Endothelial cell (in vitro differentiated cells): Measurements from ENCODE around the gene AGBL3. TPM values are rescaled to one million over a fixed set of nuclear protein-coding genes. Genes with fewer than 3 reads are reported as not detected.

Source experiments
- DNase-seq: peaks from one replicate; pipeline ENCODE4 v3.0.0; 2021; ENCODE audit warnings: low spot score
- H3K27ac Mint-ChIP-seq: one replicate; pipeline ENCODE4 v1.8.0; 2021; ENCODE audit warnings: mixed read lengths, inconsistent platforms; ENCODE audit not compliant: unreplicated experiment
- H3K27me3 Mint-ChIP-seq: one replicate; pipeline ENCODE4 v1.8.0; 2021; ENCODE audit warnings: mild to moderate bottlenecking, moderate library complexity, mixed read lengths, inconsistent platforms; ENCODE audit not compliant: unreplicated experiment
- H3K36me3 Mint-ChIP-seq: one replicate; pipeline ENCODE4 v1.8.0; 2021; ENCODE audit warnings: mild to moderate bottlenecking, low read depth, mixed read lengths, inconsistent platforms; ENCODE audit not compliant: unreplicated experiment
- H3K4me1 Mint-ChIP-seq: one replicate; pipeline ENCODE4 v1.8.0; 2021; ENCODE audit warnings: mild to moderate bottlenecking, mixed read lengths, inconsistent platforms; ENCODE audit not compliant: unreplicated experiment
- H3K4me3 Mint-ChIP-seq: one replicate; pipeline ENCODE4 v1.8.0; 2021; ENCODE audit warnings: mild to moderate bottlenecking, mixed read lengths, inconsistent platforms; ENCODE audit not compliant: unreplicated experiment
- H3K9me3 Mint-ChIP-seq: one replicate; pipeline ENCODE4 v1.8.0; 2021; ENCODE audit warnings: mixed read lengths, inconsistent platforms; ENCODE audit not compliant: unreplicated experiment
- total RNA-seq: library from RNA; stranded (reverse); fragmentation: NEBNext Ultra II Directional; extraction: Animal tissue kit (Norgen Biotek cat#: 25700); gene quantifications from one replicate; pipeline ENCODE4 v1.2.1, GENCODE V29; 2021; ENCODE audit not compliant: unreplicated experiment
- TF ChIP-seq, protein P1 (sequence below): fragments of 200-600 bp; sonication (generic); IDR thresholded peaks from one replicate; pipeline ENCODE4 v1.5.0; 2021; ENCODE audit warnings: antibody characterized with exemption; ENCODE audit not compliant: unreplicated experiment

The AGBL3 gene
- total RNA-seq, 1 donor from 2014 or later, result 3.0 TPM

DNA sequence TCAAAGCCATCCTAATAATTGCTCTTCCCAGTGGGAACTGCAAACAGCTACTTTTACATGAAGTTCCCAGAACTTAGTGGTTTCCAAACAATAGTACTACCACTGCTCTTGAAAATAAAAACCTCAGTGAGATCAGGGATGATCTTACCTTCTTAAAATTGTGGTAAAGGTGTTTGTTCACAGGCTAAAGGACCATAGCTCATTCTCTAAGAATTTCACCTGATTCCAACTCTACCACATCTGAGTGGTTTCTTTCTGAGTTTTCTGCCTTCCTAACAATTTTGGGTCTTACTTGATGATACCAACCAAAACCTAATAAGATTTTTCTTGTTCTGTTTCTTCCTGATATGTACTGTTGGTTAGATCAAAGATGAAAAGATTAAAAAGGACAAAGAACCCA is 45.6 kb upstream of the AGBL3 start:
- peaks cover 3% of the 10 kb centered on the region for H3K27me3 Mint-ChIP-seq
- TF ChIP-seq, protein P1, sequence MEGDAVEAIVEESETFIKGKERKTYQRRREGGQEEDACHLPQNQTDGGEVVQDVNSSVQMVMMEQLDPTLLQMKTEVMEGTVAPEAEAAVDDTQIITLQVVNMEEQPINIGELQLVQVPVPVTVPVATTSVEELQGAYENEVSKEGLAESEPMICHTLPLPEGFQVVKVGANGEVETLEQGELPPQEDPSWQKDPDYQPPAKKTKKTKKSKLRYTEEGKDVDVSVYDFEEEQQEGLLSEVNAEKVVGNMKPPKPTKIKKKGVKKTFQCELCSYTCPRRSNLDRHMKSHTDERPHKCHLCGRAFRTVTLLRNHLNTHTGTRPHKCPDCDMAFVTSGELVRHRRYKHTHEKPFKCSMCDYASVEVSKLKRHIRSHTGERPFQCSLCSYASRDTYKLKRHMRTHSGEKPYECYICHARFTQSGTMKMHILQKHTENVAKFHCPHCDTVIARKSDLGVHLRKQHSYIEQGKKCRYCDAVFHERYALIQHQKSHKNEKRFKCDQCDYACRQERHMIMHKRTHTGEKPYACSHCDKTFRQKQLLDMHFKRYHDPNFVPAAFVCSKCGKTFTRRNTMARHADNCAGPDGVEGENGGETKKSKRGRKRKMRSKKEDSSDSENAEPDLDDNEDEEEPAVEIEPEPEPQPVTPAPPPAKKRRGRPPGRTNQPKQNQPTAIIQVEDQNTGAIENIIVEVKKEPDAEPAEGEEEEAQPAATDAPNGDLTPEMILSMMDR, result no peak
- peak overlapping the region; percentile 93 for H3K27ac Mint-ChIP-seq
- no peak overlapping the region for H3K4me3 Mint-ChIP-seq
- H3K9me3 Mint-ChIP-seq, result no peaks in the 10 kb centered on the region
- H3K36me3 Mint-ChIP-seq, result peaks cover 19% of the 10 kb centered on the region
- H3K4me1 Mint-ChIP-seq, result peaks cover 12% of the 10 kb centered on the region
- DNase-seq, result no peak

DNA sequence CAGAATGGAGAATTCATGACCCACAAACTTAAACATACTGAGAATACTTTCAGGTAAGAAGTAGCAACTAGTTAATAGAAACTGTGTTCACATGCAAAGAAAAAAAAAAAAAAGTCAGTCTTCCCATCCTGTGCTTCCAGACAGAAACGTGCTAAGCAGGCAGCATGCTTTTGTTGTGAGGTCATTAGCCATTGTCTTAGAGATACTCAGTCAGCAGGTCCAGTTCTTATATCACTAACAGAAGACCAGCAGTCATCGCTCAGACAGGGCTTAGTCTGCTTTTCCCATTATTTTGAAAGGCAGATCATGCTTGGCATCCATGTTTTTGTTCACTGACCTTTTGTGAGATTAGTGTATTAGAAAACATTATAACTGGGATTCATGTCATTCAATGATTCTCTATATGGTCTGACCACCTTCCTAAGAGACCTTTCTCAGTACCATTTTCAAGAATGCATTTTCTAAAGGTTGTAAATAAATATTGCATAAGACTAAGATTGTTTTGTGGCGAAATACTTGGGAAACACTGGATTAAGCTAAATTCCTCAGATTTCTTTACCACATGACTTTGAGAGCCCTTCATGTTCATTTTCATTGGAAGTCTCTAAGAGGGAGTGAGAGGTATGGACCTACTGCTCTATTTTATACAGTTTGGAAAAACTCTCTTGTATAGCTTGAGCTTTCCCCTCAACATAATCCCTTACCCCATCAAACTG is 45.0 kb upstream of the AGBL3 start:
- H3K27me3 Mint-ChIP-seq, result peaks cover 3% of the 10 kb centered on the region
- H3K4me3 Mint-ChIP-seq, result no peak overlapping the region
- DNase-seq, result peak; percentile 41
- H3K4me1 Mint-ChIP-seq, result peaks cover 12% of the 10 kb centered on the region
- peaks cover 22% of the 10 kb centered on the region for H3K36me3 Mint-ChIP-seq
- no peaks in the 10 kb centered on the region for H3K9me3 Mint-ChIP-seq
- TF ChIP-seq, protein P1, result no peak
- peak overlapping the region; percentile 93 for H3K27ac Mint-ChIP-seq

DNA sequence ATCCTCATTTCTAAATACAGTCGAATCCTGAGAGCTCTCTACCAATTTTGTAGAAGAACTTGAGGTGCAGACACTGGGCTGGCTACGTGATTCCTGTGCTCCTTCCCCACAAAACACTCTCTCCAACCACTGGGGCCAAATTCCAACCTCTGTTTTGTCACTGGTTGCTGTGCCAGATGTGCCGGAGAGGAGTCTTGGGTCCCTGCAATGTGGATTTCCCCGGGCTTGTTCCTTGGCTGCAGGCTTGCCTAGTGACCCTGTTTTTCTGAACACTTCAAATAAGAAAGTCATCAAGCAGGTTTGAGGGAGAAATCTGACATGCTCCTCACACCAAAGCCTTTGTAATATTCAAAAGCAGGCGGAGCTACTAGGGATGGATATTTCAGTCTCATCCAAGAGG is 44.4 kb upstream of the AGBL3 start:
- Mint-ChIP-seq H3K4me3 (no peak overlapping the region), H3K4me1 (peaks cover 12% of the 10 kb centered on the region), H3K27me3 (peaks cover 3% of the 10 kb centered on the region), H3K27ac (peak overlapping the region; percentile 93), H3K36me3 (peaks cover 22% of the 10 kb centered on the region), H3K9me3 (no peaks in the 10 kb centered on the region)
- TF ChIP-seq, protein P1, result no peak
- DNase-seq, result no peak

DNA sequence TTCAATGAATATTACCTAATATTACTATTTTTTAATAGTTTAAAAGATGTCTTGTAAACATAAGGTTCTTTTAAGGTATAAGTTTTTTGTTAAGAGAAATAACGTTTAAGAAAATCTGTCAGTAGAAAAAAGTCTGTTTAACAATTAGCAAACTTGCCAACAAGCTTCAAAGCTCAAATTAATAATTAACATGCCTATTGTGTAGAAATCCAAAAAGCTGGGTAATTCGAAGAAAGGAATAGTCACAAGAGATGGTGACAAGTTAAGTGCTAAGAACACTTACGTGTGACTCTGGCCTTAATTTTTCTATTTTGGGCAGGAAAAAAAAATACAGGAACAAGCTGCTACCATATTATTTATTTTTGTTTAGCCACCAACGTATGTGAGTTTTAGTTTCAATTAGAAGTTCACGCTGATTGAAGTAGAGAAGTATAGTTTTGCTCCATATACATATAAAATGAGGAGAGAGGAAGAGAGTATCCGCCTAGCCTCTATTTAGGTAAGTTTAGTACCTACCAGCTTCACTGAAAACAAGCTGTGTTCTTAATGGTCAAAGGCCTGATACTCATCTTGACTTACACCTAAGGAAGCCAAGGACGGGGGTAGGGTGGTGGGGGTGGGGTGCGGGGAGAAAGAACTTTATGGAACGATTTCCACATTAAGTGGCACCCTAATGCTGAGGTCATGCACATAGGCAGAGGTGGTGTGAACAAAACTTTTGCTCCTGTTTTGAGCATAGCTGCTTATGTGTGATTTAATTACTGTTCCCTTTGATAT is 43.4 kb upstream of the AGBL3 start:
- Mint-ChIP-seq H3K4me1 (peaks cover 12% of the 10 kb centered on the region), H3K9me3 (no peaks in the 10 kb centered on the region), H3K27me3 (peaks cover 3% of the 10 kb centered on the region), H3K36me3 (peaks cover 27% of the 10 kb centered on the region), H3K4me3 (no peak overlapping the region), H3K27ac (peak overlapping the region; percentile 4)
- DNase-seq, result no peak
- TF ChIP-seq, protein P1, result no peak

DNA sequence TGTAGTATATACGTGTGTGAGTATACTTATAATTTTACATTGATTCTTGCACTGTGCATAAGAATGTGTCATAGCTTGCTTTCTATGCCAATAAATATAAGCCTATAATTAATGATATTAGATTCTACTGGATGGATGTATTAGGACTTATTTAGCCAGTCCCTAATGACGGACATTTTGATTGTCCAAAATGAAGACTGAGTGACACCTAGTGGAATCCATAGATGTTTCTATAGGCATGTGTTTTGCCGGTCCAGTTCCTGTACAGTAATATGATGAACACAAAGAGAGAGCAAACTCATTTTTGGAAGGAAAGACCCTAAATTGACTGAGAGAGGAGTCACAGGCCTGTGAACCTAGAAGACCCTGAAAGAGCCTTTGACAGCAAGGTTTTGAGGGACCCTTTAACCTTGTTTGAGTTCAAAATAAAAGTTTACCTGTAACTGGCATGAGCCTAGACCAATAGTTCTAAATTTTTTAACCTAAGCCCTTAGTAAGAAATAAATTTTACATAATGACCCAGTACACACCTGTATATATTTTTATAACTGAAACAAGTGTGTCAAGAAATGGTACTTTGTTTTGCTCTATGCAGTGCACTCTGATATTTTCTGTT is 42.4 kb upstream of the AGBL3 start:
- Mint-ChIP-seq H3K4me1 (peaks cover 12% of the 10 kb centered on the region), H3K36me3 (peaks cover 28% of the 10 kb centered on the region), H3K4me3 (no peak overlapping the region), H3K27ac (no peak overlapping the region), H3K27me3 (peaks cover 3% of the 10 kb centered on the region), H3K9me3 (no peaks in the 10 kb centered on the region)
- DNase-seq, result no peak
- TF ChIP-seq, protein P1, result no peak
